HepG2 (cell line): ENCODE data around the gene UCK2. TPM values are rescaled to one million over a fixed set of nuclear protein-coding genes. Genes with fewer than 3 reads are reported as not detected.
A peak's percentile ranks its signal among the peaks of the same experiment; 100 is the strongest.

ENCODE experiments used
- ATAC-seq: fragments of 200-7000 bp; cut with Tn5 transposase; 3 replicates; pipeline ENCODE4 v1.9.1; 2020; ENCODE audit warnings: mild to moderate bottlenecking, moderate library complexity
- BruUV-seq: library from RNA; stranded (reverse); fragments of 400-500 nt; replicated peaks from 2 replicates; lab custom pipeline; 2021; lab: Mats Ljungman, UMichigan
- CTCF ChIA-PET: fragments of 300-600 bp; formaldehyde crosslinking; extraction: SDS; loops from one replicate; lab custom pipeline; 2021; ENCODE audit warnings: low total read pairs, inconsistent platforms, low intra/inter-chr PET ratio; lab: Yijun Ruan, JAX
- POLR2A ChIA-PET: fragments of 350-600 bp; sonication (Branson Sonifier 250); formaldehyde crosslinking; loops from one replicate; lab custom pipeline; 2020; ENCODE audit warnings: antibody characterized with exemption, inconsistent platforms; lab: Yijun Ruan, JAX
- DNase-seq: peaks from one replicate; pipeline ENCODE4 v3.0.0-alpha.2; 2015; ENCODE audit warnings: low spot score
- FAIRE-seq: peaks from 3 replicates; lab custom pipeline; 2011; peaks lifted over from hg19 to GRCh38; lab: Jason Lieb, UNC
- H2AFZ ChIP-seq: one replicate; pipeline ENCODE4 v1.6.1; 2011; ENCODE audit warnings: low read length, inconsistent platforms
- H3K27ac ChIP-seq: fragments of 300-600 bp; 3 replicates; pipeline ENCODE4 v1.8.0; 2011; ENCODE audit warnings: mixed run types, mild to moderate bottlenecking, mixed read lengths, low read length, inconsistent platforms; ENCODE audit not compliant: insufficient read depth; ENCODE audit errors: extremely low read length
- H3K27me3 ChIP-seq, 2 experiments: fragments of 200-600 bp in 1 of 2; 2 replicates in 1 of 2; 3 replicates in 1 of 2; pipeline versions ENCODE4 v1.6.0 to v1.8.0; 2011; ENCODE audit warnings: low read length in 2 of 2, mild to moderate bottlenecking in 2 of 2, moderate library complexity in 2 of 2, inconsistent platforms in 1 of 2; ENCODE audit not compliant: insufficient read depth in 2 of 2, control insufficient read depth in 1 of 2
- H3K36me3 ChIP-seq, 2 experiments: fragments of 200-600 bp in 1 of 2; replicated peaks in 1 of 2; 2 replicates in 1 of 2; 3 replicates in 1 of 2; pipeline versions ENCODE4 v1.5.1 to v1.8.0; 2011; ENCODE audit warnings: low read length in 2 of 2, inconsistent platforms in 1 of 2; ENCODE audit not compliant: insufficient read depth in 2 of 2, control insufficient read depth in 1 of 2
- H3K4me1 ChIP-seq: 2 replicates; pipeline ENCODE4 v1.5.1; 2012; ENCODE audit warnings: low read length, inconsistent platforms; ENCODE audit not compliant: insufficient read depth
- H3K4me2 ChIP-seq: 2 replicates; pipeline ENCODE4 v1.6.0; 2011; ENCODE audit warnings: low read depth, low read length, inconsistent platforms
- H3K4me3 ChIP-seq, 3 experiments: fragments of 200-600 bp in 1 of 3; sonication (generic), shearing (Covaris generic) in 1 of 3; replicated peaks in 1 of 3; 2 replicates each; pipeline ENCODE4 v1.5.1; 2011 to 2016; ENCODE audit warnings: low read length in 3 of 3, inconsistent platforms in 2 of 3, low read depth in 2 of 3, mild to moderate bottlenecking in 2 of 3, control low read depth in 1 of 3, mixed read lengths in 1 of 3; ENCODE audit not compliant: insufficient read depth in 1 of 3
- H3K79me2 ChIP-seq: one replicate; pipeline ENCODE4 v1.6.1; 2011; ENCODE audit warnings: low read length, inconsistent platforms; ENCODE audit not compliant: insufficient read depth
- H3K9ac ChIP-seq: 2 replicates; pipeline ENCODE4 v1.6.0; 2011; ENCODE audit warnings: mild to moderate bottlenecking, low read depth, low read length, inconsistent platforms; ENCODE audit not compliant: insufficient read depth
- H3K9me3 ChIP-seq: 2 replicates; pipeline ENCODE4 v1.5.1; 2012; ENCODE audit warnings: mild to moderate bottlenecking, low read length
- H4K20me1 ChIP-seq: 2 replicates; pipeline ENCODE4 v1.6.0; 2011; ENCODE audit warnings: inconsistent platforms, mild to moderate bottlenecking, low read length, moderate library complexity; ENCODE audit not compliant: insufficient read depth
- AFF4 ChIP-seq: sonication (generic); formaldehyde crosslinking; IDR thresholded peaks from 2 replicates; pipeline ENCODE4 v1.4.0; 2020; ENCODE audit warnings: missing genetic modification reagents
- ARHGAP35 ChIP-seq: sonication (generic); formaldehyde crosslinking; IDR thresholded peaks from 2 replicates; pipeline ENCODE4 v1.9.0; 2022; ENCODE audit warnings: mild to moderate bottlenecking, inconsistent platforms, moderate library complexity, missing genetic modification reagents, borderline replicate concordance
- ARID2 ChIP-seq: sonication (generic); formaldehyde crosslinking; IDR thresholded peaks from 2 replicates; pipeline ENCODE4 v1.8.1; 2022; ENCODE audit warnings: mild to moderate bottlenecking, missing genetic modification reagents, borderline replicate concordance
- ATAD3A ChIP-seq: sonication (generic); formaldehyde crosslinking; IDR thresholded peaks from 2 replicates; pipeline ENCODE4 v1.4.0; 2020; ENCODE audit warnings: missing genetic modification reagents
- GTF3A ChIP-seq: sonication (generic); formaldehyde crosslinking; conservative IDR thresholded peaks from 2 replicates; pipeline ENCODE4 v1.4.0; 2020; ENCODE audit warnings: mild to moderate bottlenecking, missing genetic modification reagents
- MAFF ChIP-seq: IDR thresholded peaks from 2 replicates; pipeline ENCODE4 v1.6.1; 2011; ENCODE audit warnings: low read depth, low read length, improper control_type of control experiment
- MAFK ChIP-seq, 2 experiments: IDR thresholded peaks in 1 of 2; conservative IDR thresholded peaks in 1 of 2; 2 replicates each; pipeline ENCODE4 v1.6.1; 2011; ENCODE audit warnings: improper control_type of control experiment in 2 of 2, low read length in 2 of 2
- RNF2 ChIP-seq: fragments of 450-650 bp; conservative IDR thresholded peaks from 2 replicates; pipeline ENCODE4 v1.6.1; 2016; ENCODE audit warnings: low read depth
- SP2 ChIP-seq: sonication (generic); formaldehyde crosslinking; IDR thresholded peaks from 2 replicates; pipeline ENCODE4 v1.5.1; 2020; ENCODE audit warnings: mild to moderate bottlenecking, missing genetic modification reagents
- TBX2 ChIP-seq: sonication (generic); formaldehyde crosslinking; IDR thresholded peaks from 2 replicates; pipeline ENCODE4 v1.5.0; 2020; ENCODE audit warnings: missing genetic modification reagents, mild to moderate bottlenecking, borderline replicate concordance
- ZFY ChIP-seq: sonication (generic); formaldehyde crosslinking; IDR thresholded peaks from 2 replicates; pipeline ENCODE4 v1.4.0; 2020; ENCODE audit warnings: missing genetic modification reagents
- ZMYM2 ChIP-seq: sonication (generic); formaldehyde crosslinking; IDR thresholded peaks from 2 replicates; pipeline ENCODE4 v1.8.0; 2022; ENCODE audit warnings: mild to moderate bottlenecking, missing genetic modification reagents
- ZNF30 ChIP-seq: sonication (generic); formaldehyde crosslinking; IDR thresholded peaks from 2 replicates; pipeline ENCODE4 v1.5.0; 2020; ENCODE audit warnings: mild to moderate bottlenecking, missing genetic modification reagents
- ZNF343 ChIP-seq: sonication (generic); formaldehyde crosslinking; IDR thresholded peaks from 2 replicates; pipeline ENCODE4 v1.4.0; 2020; ENCODE audit warnings: mild to moderate bottlenecking, missing genetic modification reagents
- ZNF446 ChIP-seq: sonication (generic); formaldehyde crosslinking; IDR thresholded peaks from 2 replicates; pipeline ENCODE4 v1.5.0; 2020; ENCODE audit warnings: mild to moderate bottlenecking, missing genetic modification reagents
- WGBS: methylation state at CpG from one replicate; pipeline ENCODE4 v1.1.6; 2017; ENCODE audit warnings: low lambda C conversion rate; 5-methylcytosine and 5-hydroxymethylcytosine counted together
- in situ Hi-C: cut with HindIII; loops from 2 replicates; pipeline ENCODE4 v1.10.0; 2017; ENCODE audit warnings: low pct_unique_long_range_greater_than_20kb; ENCODE audit not compliant: extremely low pct_ligation_motif_present
- intact Hi-C: fragments of 100-400 bp; cut with micrococcal nuclease; formaldehyde crosslinking; loops from one replicate; pipeline ENCODE4 v1.10.0; 2022; ENCODE audit not compliant: unreplicated experiment
- polyA plus RNA-seq, 8 experiments: library from polyadenylated mRNA; depleted of rRNA in 3 of 8; stranded (reverse) in 7 of 8; unstranded in 1 of 8; fragments of >200 nt; fragmentation: Illumina TruSeq in 4 of 8; extraction: Trizol in 4 of 8; gene quantifications; 2 replicates each; pipeline versions ENCODE4 v1.2.1 to v1.2.3, GENCODE V29; 2011 to 2016; ENCODE audit warnings: low read depth in 4 of 8, missing spikeins in 1 of 8, mixed read lengths in 1 of 8; ENCODE audit not compliant: insufficient read depth in 1 of 8
- total RNA-seq, 5 experiments: library from RNA; depleted of rRNA; stranded (reverse); fragments of >200 nt; fragmentation: Illumina TruSeq; extraction: Trizol; gene quantifications; 2 replicates each; pipeline ENCODE4 v1.2.3, GENCODE V29; 2016; ENCODE audit warnings: low read depth in 1 of 5
- TF ChIP-seq, protein P1 (sequence below), 2 experiments: fragments of 450-650 bp in 1 of 2; sonication (generic) in 1 of 2; formaldehyde crosslinking; IDR thresholded peaks; 2 replicates each; pipeline versions ENCODE4 v1.5.0 to v1.8.0; 2020 to 2022; ENCODE audit warnings: mild to moderate bottlenecking in 1 of 2, missing genetic modification reagents in 1 of 2

The UCK2 gene
- total and polyA plus RNA-seq, 2 of the 13 experiments (the other 11 are each of a cell fraction or from before 2014, with no cell fraction given) = 64.3 to 78.0 TPM

GRCh38 chr1:165938844-165939243 lies 111.4 kb downstream of the UCK2 start:
- Histone ChIP-seq H3K9me3 (no peaks in the 10 kb centered on the region), H2AFZ (no peak overlapping the region), H3K27ac (no peak overlapping the region), H3K4me3 (no peak overlapping the region), H3K79me2 (no peaks in the 10 kb centered on the region), H3K27me3 (peaks cover 2 to 33% of the 10 kb centered on the region in 2 experiments; a peak in 3 of 5 replicates), H3K4me1 (no peaks in the 10 kb centered on the region), H3K4me2 (no peak overlapping the region), H3K36me3 (no peaks in the 10 kb centered on the region), H3K9ac (no peak overlapping the region), H4K20me1 (no peaks in the 10 kb centered on the region)
- POLR2A ChIA-PET = no interaction called here
- intact Hi-C loops = no loop called here
- DNase-seq = no peak
- WGBS = 5% methylated on average over 2 of the region's 2 CpGs
- no peak for ATAC-seq
- BruUV-seq = no TSS peak
- CTCF ChIA-PET = no interaction called here
- FAIRE-seq = no peak
- TF ChIP-seq MAFF = peak; percentile 65
- peak; percentile 80 to 81 for TF ChIP-seq MAFK (conservative IDR thresholded peaks at IDR 0.05 in 1 of 2, IDR thresholded peaks at IDR 0.05 in 1 of 2; ENCODE audit: low read length in 2 of 2)
- no peak for TF ChIP-seq GTF3A (CRISPR knock-in tag)
- no peak for TF ChIP-seq ATAD3A (CRISPR knock-in tag)
- no peak for TF ChIP-seq ZNF343 (CRISPR knock-in tag)
- in situ Hi-C loops = loop anchor here (10.0 kb wide), 1 partner anchor 496 kb away; no protein-coding TSS in a partner anchor

DNA sequence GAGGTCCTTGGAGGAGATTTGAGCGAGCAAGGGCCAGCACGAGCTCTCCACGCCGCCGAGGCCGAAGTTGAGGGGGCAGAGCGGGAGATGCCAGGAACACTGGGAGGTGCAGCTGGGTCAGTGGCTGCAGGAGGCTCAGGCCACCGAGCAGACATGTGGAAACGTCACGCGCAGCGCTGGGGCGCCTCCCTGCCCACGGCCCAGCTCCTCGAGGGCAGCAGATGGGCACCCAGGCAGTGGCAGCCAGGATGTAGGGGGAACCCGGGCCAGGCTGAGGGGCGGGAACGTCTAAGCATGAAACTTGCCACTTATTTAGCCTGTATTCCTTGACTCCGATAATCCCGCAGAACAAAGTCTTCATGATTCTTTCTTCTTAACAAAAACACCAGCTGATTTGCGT lies 114.1 kb downstream of the UCK2 start:
- H4K20me1 ChIP-seq = no peaks in the 10 kb centered on the region
- BruUV-seq = no TSS peak
- H3K9ac ChIP-seq = no peak overlapping the region
- no peak overlapping the region for H3K4me3 ChIP-seq
- CTCF ChIA-PET = no interaction called here
- no peak overlapping the region for H3K4me2 ChIP-seq
- H3K9me3 ChIP-seq = no peaks in the 10 kb centered on the region
- DNase-seq (no peak), FAIRE-seq (no peak), ATAC-seq (no peak)
- intact Hi-C loops = no loop called here
- 37% methylated on average over 6 of the region's 21 CpGs for WGBS
- POLR2A ChIA-PET = no interaction called here
- H3K27me3 ChIP-seq = peaks cover 0 to 17% of the 10 kb centered on the region in 2 experiments; a peak in 2 of 5 replicates
- no peak overlapping the region for H2AFZ ChIP-seq
- no peaks in the 10 kb centered on the region for H3K36me3 ChIP-seq
- in situ Hi-C loops = no loop called here
- no peak overlapping the region for H3K27ac ChIP-seq
- H3K4me1 ChIP-seq = no peaks in the 10 kb centered on the region
- H3K79me2 ChIP-seq = no peaks in the 10 kb centered on the region
- TF ChIP-seq SP2 (no peak), ZNF30 (no peak), ARHGAP35 (CRISPR knock-in tag) (no peak), ZFY (CRISPR knock-in tag) (no peak), TBX2 (CRISPR knock-in tag) (no peak), AFF4 (CRISPR knock-in tag) (no peak), ZNF446 (no peak), RNF2 (no peak), ARID2 (no peak), ZMYM2 (CRISPR knock-in tag) (no peak)
- TF ChIP-seq, protein P1, sequence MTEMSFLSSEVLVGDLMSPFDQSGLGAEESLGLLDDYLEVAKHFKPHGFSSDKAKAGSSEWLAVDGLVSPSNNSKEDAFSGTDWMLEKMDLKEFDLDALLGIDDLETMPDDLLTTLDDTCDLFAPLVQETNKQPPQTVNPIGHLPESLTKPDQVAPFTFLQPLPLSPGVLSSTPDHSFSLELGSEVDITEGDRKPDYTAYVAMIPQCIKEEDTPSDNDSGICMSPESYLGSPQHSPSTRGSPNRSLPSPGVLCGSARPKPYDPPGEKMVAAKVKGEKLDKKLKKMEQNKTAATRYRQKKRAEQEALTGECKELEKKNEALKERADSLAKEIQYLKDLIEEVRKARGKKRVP (CRISPR knock-in tag; IDR thresholded peaks at IDR 0.05) = no peak
